Inflammatory macrophage (primary cell): ENCODE measurements around the gene CCT7.

ENCODE experiments used
- DNase-seq, 2 donors: peaks; one replicate each; pipeline ENCODE4 v3.0.0-alpha.2; 2020 to 2022

The CCT7 gene

GRCh38 chr2:73294239-73294638 lies 60.1 kb downstream of the CCT7 start:
- no peak for DNase-seq

DNA sequence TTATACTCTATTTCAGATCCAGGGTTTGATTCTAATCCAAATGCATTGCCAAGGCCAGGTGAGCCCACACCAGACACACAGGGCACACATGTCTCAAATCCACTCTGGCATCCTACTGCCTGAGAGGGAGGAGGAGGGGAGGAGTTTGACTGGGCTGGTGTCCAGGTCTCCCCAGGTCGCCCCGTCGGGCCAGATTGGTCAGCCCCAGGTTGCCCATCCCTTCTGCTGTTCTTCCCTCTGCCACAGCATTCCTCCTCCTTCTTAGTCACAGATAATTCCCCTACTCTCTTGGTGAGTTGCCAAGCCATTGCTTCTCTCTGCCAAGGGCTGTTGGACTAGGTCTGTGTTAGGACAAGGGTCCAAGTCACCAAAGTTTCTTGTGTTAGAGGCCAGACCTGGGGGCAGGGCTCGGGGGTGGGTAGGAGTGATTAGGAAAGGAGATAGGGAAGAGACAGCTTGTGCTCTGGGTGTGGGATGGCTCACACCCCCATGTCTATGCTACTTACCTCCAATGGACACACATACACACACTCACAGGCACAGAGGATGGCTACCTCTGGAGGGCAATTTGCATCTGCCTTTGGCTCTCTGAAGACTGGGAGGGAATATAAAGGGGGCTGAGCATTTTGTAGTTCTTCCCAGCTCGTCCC lies 61.8 kb downstream of the CCT7 start:
- no peak for DNase-seq

- no peak for DNase-seq
Observed at GRCh38 chr2:73297151-73297559, 63.0 kb downstream of the CCT7 start.

DNA sequence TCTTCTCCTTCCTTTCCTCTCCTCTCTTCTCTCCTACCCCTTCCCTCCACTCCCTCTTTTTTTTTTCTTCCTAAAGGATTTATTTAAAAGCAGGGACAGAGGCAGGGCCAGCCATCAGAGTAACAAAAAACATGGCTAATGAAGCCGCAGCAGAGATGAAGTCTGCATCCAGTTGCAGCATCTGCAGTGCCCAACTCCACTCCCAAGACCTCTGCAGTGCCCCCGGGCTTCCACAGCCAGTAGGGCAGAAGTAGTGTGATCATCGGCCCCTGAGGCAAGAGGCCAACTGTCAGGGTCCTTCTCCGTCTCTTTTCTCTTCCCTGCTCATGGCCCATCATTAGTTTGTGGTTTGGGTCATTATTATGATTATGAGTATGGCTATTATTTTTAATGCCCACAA lies 63.5 kb downstream of the CCT7 start:
- DNase-seq: no peak

DNA sequence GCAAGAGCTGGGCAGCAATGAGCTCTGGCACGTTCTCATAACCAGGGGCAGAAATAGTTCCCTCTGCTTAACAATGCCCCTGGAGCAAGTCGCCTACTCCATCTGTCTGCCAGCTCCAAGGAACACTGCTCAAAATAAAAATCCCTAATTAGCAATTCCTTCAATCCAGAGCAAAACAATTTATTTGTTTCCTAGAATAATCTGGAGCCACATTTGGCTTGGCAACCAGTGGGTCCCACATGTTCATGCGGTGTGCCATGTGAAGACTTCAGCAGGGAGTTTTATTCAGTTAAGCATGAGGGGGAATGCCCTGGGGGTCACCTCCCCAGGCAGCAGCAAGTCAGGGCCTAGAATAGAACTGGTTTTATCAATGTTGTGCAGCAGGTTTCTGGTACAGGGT lies 66.8 kb downstream of the CCT7 start:
- DNase-seq: no peak

DNA sequence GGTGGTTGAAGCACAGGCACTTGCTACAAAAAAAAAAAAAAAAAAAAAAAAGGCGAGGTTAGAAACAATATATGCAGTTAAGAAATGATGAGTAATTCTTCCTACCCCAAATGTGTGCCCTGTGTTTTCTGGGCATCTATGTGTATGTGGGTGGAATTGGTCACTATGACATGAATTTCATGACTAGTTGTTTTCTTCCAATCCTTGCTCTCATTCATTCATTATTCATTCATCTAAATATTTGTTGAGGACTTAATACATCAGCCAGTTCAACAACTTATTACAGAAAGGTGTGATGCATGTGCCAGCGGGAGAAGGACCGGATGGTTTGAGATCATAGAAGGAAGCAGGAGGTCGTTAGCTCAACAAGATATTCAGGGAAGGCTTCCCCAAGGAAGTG lies 67.5 kb downstream of the CCT7 start:
- DNase-seq: no peak
